Mucosa of rectum (tissue), 2 donors: ENCODE measurements around the gene TCP11L1.
"Not testable (repeated sequence)": the region's sequence is repeated elsewhere in the genome, so short reads cannot be mapped to it uniquely, and the experiment has no call there.

Experiments
- H3K27ac ChIP-seq, 2 donors: one replicate each; pipeline ENCODE4 v1.7.0; 2013; ENCODE audit warnings: inconsistent platforms in 2 of 2, low read depth in 2 of 2, low read length in 2 of 2
- H3K27me3 ChIP-seq, 2 donors: one replicate each; pipeline ENCODE4 v1.7.0; 2013; ENCODE audit warnings: low read length in 2 of 2; ENCODE audit not compliant: control insufficient read depth in 2 of 2, insufficient read depth in 2 of 2
- H3K36me3 ChIP-seq, 2 donors: one replicate each; pipeline ENCODE4 v1.7.0; 2013; ENCODE audit warnings: low read length in 2 of 2; ENCODE audit not compliant: control insufficient read depth in 2 of 2, insufficient read depth in 2 of 2
- H3K4me1 ChIP-seq, 2 donors: one replicate each; pipeline ENCODE4 v1.7.0; 2013; ENCODE audit warnings: low read length in 2 of 2, mild to moderate bottlenecking in 1 of 2; ENCODE audit not compliant: control insufficient read depth in 2 of 2, insufficient read depth in 2 of 2
- H3K4me3 ChIP-seq, 2 donors: one replicate each; pipeline ENCODE4 v1.7.0; 2013; ENCODE audit warnings: low read length in 2 of 2
- H3K9ac ChIP-seq, 2 donors: one replicate each; pipeline ENCODE4 v1.7.0; 2013; ENCODE audit warnings: low read length in 2 of 2, low read depth in 1 of 2, mild to moderate bottlenecking in 1 of 2
- H3K9me3 ChIP-seq, 2 donors: one replicate each; pipeline ENCODE4 v1.7.0; 2013; ENCODE audit warnings: low read length in 2 of 2; ENCODE audit not compliant: control insufficient read depth in 2 of 2
- donor health status: healthy.
- donor health status: Normal muscosa, but diverticular disease.

The TCP11L1 gene

GRCh38 chr11:33089776-33090175 is 50.4 kb downstream of the TCP11L1 start:
- no peaks in the 10 kb centered on the region for H3K4me1 ChIP-seq
- H3K9me3 ChIP-seq: no peaks in the 10 kb centered on the region
- no peak overlapping the region for H3K4me3 ChIP-seq
- no peak overlapping the region for H3K27ac ChIP-seq
- H3K9ac ChIP-seq: no peak overlapping the region
- peaks cover 5 to 15% of the 10 kb centered on the region in 2 donors for H3K36me3 ChIP-seq
- H3K27me3 ChIP-seq: no peaks in the 10 kb centered on the region

GRCh38 chr11:33094157-33094556 is 54.8 kb downstream of the TCP11L1 start:
- H3K4me1 ChIP-seq: no peaks in the 10 kb centered on the region
- H3K4me3 ChIP-seq: no peak overlapping the region
- no peak overlapping the region for H3K9ac ChIP-seq
- no peaks in the 10 kb centered on the region for H3K27me3 ChIP-seq
- H3K9me3 ChIP-seq: no peaks in the 10 kb centered on the region
- peaks cover 13 to 22% of the 10 kb centered on the region in 2 donors for H3K36me3 ChIP-seq
- H3K27ac ChIP-seq: no peak overlapping the region

DNA sequence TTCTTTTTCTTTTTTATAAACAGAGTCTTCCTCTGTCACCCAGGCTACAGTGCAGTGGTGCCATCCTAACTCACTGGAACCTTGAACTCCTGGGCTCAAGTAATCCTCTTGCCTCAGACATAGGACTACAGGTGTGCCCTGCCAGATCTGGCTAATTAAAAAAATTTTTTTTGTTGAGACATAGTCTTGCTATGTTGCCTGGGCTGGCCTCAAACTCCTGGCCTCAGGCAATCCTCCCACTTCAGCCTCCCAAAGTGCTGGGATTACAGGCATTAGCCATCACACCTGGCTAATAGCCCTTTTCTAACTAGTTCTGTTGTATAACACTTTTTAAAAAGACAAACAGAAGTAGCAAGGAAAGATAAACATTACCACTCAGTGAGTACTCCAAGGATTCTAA is 64.5 kb downstream of the TCP11L1 start:
- Histone ChIP-seq H3K4me3 (no peak overlapping the region), H3K27ac (no peak overlapping the region), H3K9me3 (no peaks in the 10 kb centered on the region), H3K9ac (no peak overlapping the region), H3K4me1 (peaks cover 0 to under 1% of the 10 kb centered on the region in 2 donors), H3K27me3 (no peaks in the 10 kb centered on the region), H3K36me3 (peaks cover 10 to 22% of the 10 kb centered on the region in 2 donors)

- no peak overlapping the region for H3K27ac ChIP-seq
- H3K27me3 ChIP-seq: no peaks in the 10 kb centered on the region
- H3K9ac ChIP-seq: no peak overlapping the region
Measured at GRCh38 chr11:33109294-33109895, 70.0 kb downstream of the TCP11L1 start.

GRCh38 chr11:33110083-33110482 is 70.7 kb downstream of the TCP11L1 start:
- Histone ChIP-seq H3K9me3 (no peaks in the 10 kb centered on the region), H3K27ac (no peak overlapping the region), H3K4me3 (no peak overlapping the region), H3K4me1 (peaks cover 0 to 8% of the 10 kb centered on the region in 2 donors), H3K36me3 (peaks cover 0 to under 1% of the 10 kb centered on the region in 2 donors), H3K27me3 (no peaks in the 10 kb centered on the region), H3K9ac (no peak overlapping the region)

More at GRCh38 chr11:33109294-33109895, 70.0 kb downstream of the TCP11L1 start:
- H3K36me3 ChIP-seq: peaks cover 0 to 4% of the 10 kb centered on the region in 2 donors
- no peak overlapping the region for H3K4me3 ChIP-seq
- H3K9me3 ChIP-seq: no peaks in the 10 kb centered on the region
- H3K4me1 ChIP-seq: peaks cover 0 to 8% of the 10 kb centered on the region in 2 donors

GRCh38 chr11:33116535-33116934 is 77.2 kb downstream of the TCP11L1 start:
- Histone ChIP-seq H3K9me3 (no peaks in the 10 kb centered on the region), H3K27ac (no peak overlapping the region), H3K27me3 (no peaks in the 10 kb centered on the region), H3K4me1 (no peaks in the 10 kb centered on the region), H3K36me3 (no peaks in the 10 kb centered on the region), H3K9ac (no peak overlapping the region), H3K4me3 (no peak overlapping the region)

- H3K4me3 ChIP-seq, H3K9me3 ChIP-seq, H3K9ac ChIP-seq, H3K27me3 ChIP-seq, H3K27ac ChIP-seq, H3K4me1 ChIP-seq, H3K36me3 ChIP-seq: not testable (repeated sequence)
Measured at GRCh38 chr11:33122696-33123095, 83.3 kb downstream of the TCP11L1 start.
